HG02642 (cell line): ENCODE results near the gene MARCHF10.

Experiments used
- ATAC-seq: cut with Tn5 transposase; IDR thresholded peaks from one replicate; pipeline ENCODE4 v1.9.1; 2021; ENCODE audit warnings: mild to moderate bottlenecking; ENCODE audit not compliant: unreplicated experiment, poor library complexity

MARCHF10 gene

GRCh38 chr17:62822080-62822904, 14.2 kb upstream of the MARCHF10 start:
- no peak for ATAC-seq

- ATAC-seq = no peak
Observed at GRCh38 chr17:62821189-62822079, 13.3 kb upstream of the MARCHF10 start.

- no peak for ATAC-seq
Observed at GRCh38 chr17:62819511-62820221, 11.6 kb upstream of the MARCHF10 start.

- ATAC-seq = no peak
Observed at GRCh38 chr17:62818526-62818925, 10.4 kb upstream of the MARCHF10 start.

- no peak for ATAC-seq
Observed at GRCh38 chr17:62816282-62816839, 8.2 kb upstream of the MARCHF10 start.

GRCh38 chr17:62809656-62810055, 1.5 kb upstream of the MARCHF10 start:
- no peak for ATAC-seq

GRCh38 chr17:62808576-62808970, 459 bp upstream of the MARCHF10 start:
- no peak for ATAC-seq

GRCh38 chr17:62805234-62805633, 2.9 kb downstream of the MARCHF10 start:
- ATAC-seq = no peak

- no peak for ATAC-seq
Observed at GRCh38 chr17:62804822-62805221, 3.3 kb downstream of the MARCHF10 start.

- no peak for ATAC-seq
Observed at GRCh38 chr17:62804025-62804424, 4.1 kb downstream of the MARCHF10 start.

GRCh38 chr17:62802561-62803205, 5.4 kb downstream of the MARCHF10 start:
- ATAC-seq = no peak

- no peak for ATAC-seq
Observed at GRCh38 chr17:62801553-62802114, 6.5 kb downstream of the MARCHF10 start.

GRCh38 chr17:62800585-62800984, 7.5 kb downstream of the MARCHF10 start:
- ATAC-seq = no peak

GRCh38 chr17:62797959-62798358, 10.2 kb downstream of the MARCHF10 start:
- ATAC-seq = no peak

GRCh38 chr17:62796291-62796690, 11.8 kb downstream of the MARCHF10 start:
- ATAC-seq = no peak

- ATAC-seq = no peak
Observed at GRCh38 chr17:62794666-62794971, 13.5 kb downstream of the MARCHF10 start.

- no peak for ATAC-seq
Observed at GRCh38 chr17:62793919-62794665, 14.0 kb downstream of the MARCHF10 start.

- no peak for ATAC-seq
Observed at GRCh38 chr17:62792447-62792800, 15.7 kb downstream of the MARCHF10 start.

- no peak for ATAC-seq
Observed at GRCh38 chr17:62791767-62792446, 16.2 kb downstream of the MARCHF10 start.
